Body of pancreas (tissue), 4 donors: Measurements from ENCODE around the gene ROCK2. TPM values are rescaled to one million over a fixed set of nuclear protein-coding genes. Genes with fewer than 3 reads are reported as not detected.

Source experiments
- ATAC-seq: fragments of 150-250 bp; one replicate; pipeline ENCODE4 v1.9.1; 2016
- DNase-seq, 4 donors: peaks; one replicate each; pipeline ENCODE4 v3.0.0-alpha.2; 2019
- H3K27ac ChIP-seq, 4 donors: fragments of 200-600 bp; sonication (generic); 1 replicate in 3 of 4; 2 replicates in 1 of 4; pipeline versions ENCODE4 v1.5.1 to v1.6.1; 2016 to 2019; ENCODE audit warnings: mild to moderate bottlenecking in 1 of 4, mixed read lengths in 1 of 4, moderate library complexity in 1 of 4
- H3K27me3 ChIP-seq, 2 donors: fragments of 200-600 bp; sonication (generic); one replicate each; pipeline ENCODE4 v1.6.0; 2016; ENCODE audit warnings: mild to moderate bottlenecking in 1 of 2
- H3K36me3 ChIP-seq, 2 donors: fragments of 200-600 bp; sonication (generic); replicated peaks in 1 of 2; 2 replicates each; pipeline ENCODE4 v1.5.1; 2016; ENCODE audit warnings: low read depth in 2 of 2; ENCODE audit not compliant: insufficient read depth in 1 of 2
- H3K4me1 ChIP-seq: fragments of 200-600 bp; sonication (generic); one replicate; pipeline ENCODE4 v1.6.0; 2016
- H3K4me3 ChIP-seq, 2 donors: fragments of 200-600 bp; sonication (generic); 1 replicate in 1 of 2; 2 replicates in 1 of 2; pipeline ENCODE4 v1.5.1; 2016 to 2019
- H3K9me3 ChIP-seq, 3 donors: fragments of 200-600 bp; sonication (generic); 1 replicate in 2 of 3; 2 replicates in 1 of 3; pipeline ENCODE4 v1.5.1; 2016
- CTCF ChIP-seq, 7 experiments: fragments of 450-650 bp in 4 of 7; fragments of 200-600 bp in 3 of 7; sonication (generic) in 3 of 7; IDR thresholded peaks; one replicate each; pipeline ENCODE4 v1.5.1; 2016 to 2019; ENCODE audit warnings: antibody characterized with exemption in 7 of 7
- POLR2A ChIP-seq, 3 donors: fragments of 450-650 bp; IDR thresholded peaks; one replicate each; pipeline ENCODE4 v1.6.1; 2016; ENCODE audit warnings: antibody characterized with exemption in 3 of 3, mild to moderate bottlenecking in 2 of 3
- WGBS, 2 donors: methylation state at CpG; one replicate each; pipeline ENCODE4 v1.1.5; 2017; 5-methylcytosine and 5-hydroxymethylcytosine counted together
- intact Hi-C: fragments of 100-400 bp; cut with DNase I; formaldehyde crosslinking; loops from one replicate; pipeline ENCODE4 v1.15.1; 2023
- total RNA-seq, 2 donors: library from RNA; depleted of rRNA; stranded (reverse); fragments of >200 nt; gene quantifications; one replicate each; pipeline ENCODE4 v1.1.0, GENCODE V29; 2016

The ROCK2 gene
- total RNA-seq, 2 donors from 2014 or later, result 24.4 to 32.3 TPM

- Histone ChIP-seq H3K4me3 (no peak overlapping the region), H3K36me3 (no peaks in the 10 kb centered on the region), H3K9me3 (no peaks in the 10 kb centered on the region), H3K4me1 (peaks cover 23% of the 10 kb centered on the region), H3K27ac (no peak overlapping the region), H3K27me3 (no peaks in the 10 kb centered on the region)
- ATAC-seq (no peak), DNase-seq (no peak)
- whole genome bisulfite sequencing, 2 donors, result 88 to 91% methylated on average over 7 of the region's 7 CpGs
- TF ChIP-seq CTCF (IDR thresholded peaks at IDR 0.05) (no peak), POLR2A (IDR thresholded peaks at IDR 0.05) (no peak)
- intact Hi-C loops, result no loop called here
These were observed 31.6 kb upstream of the ROCK2 start for GRCh38 chr2:11376071-11376470.

- TF ChIP-seq CTCF (IDR thresholded peaks at IDR 0.05) (no peak), POLR2A (IDR thresholded peaks at IDR 0.05) (no peak)
- no peak for ATAC-seq
- Histone ChIP-seq H3K4me1 (peaks cover 25% of the 10 kb centered on the region), H3K9me3 (no peaks in the 10 kb centered on the region), H3K27me3 (no peaks in the 10 kb centered on the region), H3K4me3 (no peak overlapping the region), H3K27ac (peak overlapping the region in 1 of 4 donors; percentile 80), H3K36me3 (no peaks in the 10 kb centered on the region)
- WGBS, 2 donors, result 88 to 90% methylated on average over 7 of the region's 7 CpGs
- intact Hi-C loops, result no loop called here
- no peak for DNase-seq
These were observed 31.2 kb upstream of the ROCK2 start for GRCh38 chr2:11375689-11376027.

GRCh38 chr2:11375025-11375688 lies 30.7 kb upstream of the ROCK2 start:
- TF ChIP-seq CTCF (IDR thresholded peaks at IDR 0.05) (no peak), POLR2A (IDR thresholded peaks at IDR 0.05) (no peak)
- H3K27me3 ChIP-seq, result no peaks in the 10 kb centered on the region
- H3K4me3 ChIP-seq, result no peak overlapping the region
- DNase-seq (no peak), ATAC-seq (no peak)
- H3K36me3 ChIP-seq, result no peaks in the 10 kb centered on the region
- peaks cover 29% of the 10 kb centered on the region for H3K4me1 ChIP-seq
- peak overlapping the region; percentile 30 to 84 (median 66) for H3K27ac ChIP-seq
- intact Hi-C loops, result no loop called here
- no peaks in the 10 kb centered on the region for H3K9me3 ChIP-seq
- WGBS, 2 donors, result 88 to 89% methylated on average over 15 of the region's 15 CpGs

GRCh38 chr2:11373096-11373495 lies 28.7 kb upstream of the ROCK2 start:
- H3K27ac ChIP-seq, result no peak overlapping the region
- TF ChIP-seq CTCF (IDR thresholded peaks at IDR 0.05) (no peak), POLR2A (IDR thresholded peaks at IDR 0.05) (no peak)

More at GRCh38 chr2:11373096-11373495, 28.7 kb upstream of the ROCK2 start:
- intact Hi-C loops, result no loop called here
- DNase-seq, result no peak
- Histone ChIP-seq H3K4me3 (no peak overlapping the region), H3K9me3 (no peaks in the 10 kb centered on the region), H3K36me3 (no peaks in the 10 kb centered on the region), H3K27me3 (no peaks in the 10 kb centered on the region), H3K4me1 (peaks cover 25% of the 10 kb centered on the region)
- WGBS, 2 donors, result 78 to 86% methylated on average over 4 of the region's 4 CpGs
- ATAC-seq, result no peak
